DND-41 (cell line): ENCODE data around the gene AUH.

ENCODE experiments used
- ATAC-seq: fragments of 200-7000 bp; cut with Tn5 transposase; 3 replicates; pipeline ENCODE4 v1.9.1; 2021; ENCODE audit warnings: low read depth; ENCODE audit not compliant: insufficient read depth
- DNase-seq: peaks from one replicate; pipeline ENCODE4 v3.0.0-alpha.2; 2020
- H2AFZ ChIP-seq: 2 replicates; pipeline ENCODE4 v1.6.0; 2012; ENCODE audit warnings: low read depth, low read length
- H3K27ac ChIP-seq: 2 replicates; pipeline ENCODE4 v1.5.1; 2012; ENCODE audit warnings: low read length, inconsistent platforms
- H3K27me3 ChIP-seq: fragments of 200-600 bp; sonication (generic); 2 replicates; pipeline ENCODE4 v1.6.0; 2012; ENCODE audit warnings: low read length, mild to moderate bottlenecking, inconsistent platforms; ENCODE audit not compliant: insufficient read depth, poor library complexity
- H3K36me3 ChIP-seq: 2 replicates; pipeline ENCODE4 v1.5.1; 2012; ENCODE audit warnings: low read length, inconsistent platforms; ENCODE audit not compliant: insufficient read depth
- H3K4me1 ChIP-seq: 2 replicates; pipeline ENCODE4 v1.5.1; 2012; ENCODE audit warnings: mild to moderate bottlenecking, low read length; ENCODE audit not compliant: insufficient read depth
- H3K4me2 ChIP-seq: 2 replicates; pipeline ENCODE4 v1.6.0; 2012; ENCODE audit warnings: mild to moderate bottlenecking, moderate library complexity, low read length, inconsistent platforms; ENCODE audit not compliant: insufficient read depth
- H3K4me3 ChIP-seq, 2 experiments: fragments of 200-600 bp in 1 of 2; shearing (Covaris generic) in 1 of 2; 2 replicates each; pipeline ENCODE4 v1.5.1; 2012 to 2016; ENCODE audit warnings: inconsistent platforms in 2 of 2, low read length in 2 of 2, mild to moderate bottlenecking in 2 of 2, low read depth in 1 of 2, moderate library complexity in 1 of 2
- H3K79me2 ChIP-seq: 2 replicates; pipeline ENCODE4 v1.6.0; 2012; ENCODE audit warnings: low read length, inconsistent platforms; ENCODE audit not compliant: insufficient read depth
- H3K9ac ChIP-seq: 2 replicates; pipeline ENCODE4 v1.6.0; 2012; ENCODE audit warnings: low read depth, mild to moderate bottlenecking, inconsistent platforms, low read length, moderate library complexity
- H3K9me3 ChIP-seq: 2 replicates; pipeline ENCODE4 v1.5.1; 2012; ENCODE audit warnings: low read length, moderate library complexity, mild to moderate bottlenecking, inconsistent platforms; ENCODE audit not compliant: insufficient read depth, severe bottlenecking
- H4K20me1 ChIP-seq: 2 replicates; pipeline ENCODE4 v1.6.0; 2012; ENCODE audit warnings: low read length; ENCODE audit not compliant: insufficient read depth
- EZH2 ChIP-seq: IDR thresholded peaks from 3 replicates; pipeline ENCODE4 v1.6.1; 2012; ENCODE audit warnings: borderline replicate concordance, low read depth, mild to moderate bottlenecking, moderate library complexity, low read length, inconsistent platforms; ENCODE audit not compliant: severe bottlenecking
- TF ChIP-seq, protein P1 (sequence below): IDR thresholded peaks from 2 replicates; pipeline ENCODE4 v1.5.1; 2012; ENCODE audit warnings: borderline replicate concordance, low read length, moderate library complexity, mild to moderate bottlenecking; ENCODE audit not compliant: poor library complexity, severe bottlenecking; ENCODE audit errors: extremely low read depth

Gene AUH

DNA sequence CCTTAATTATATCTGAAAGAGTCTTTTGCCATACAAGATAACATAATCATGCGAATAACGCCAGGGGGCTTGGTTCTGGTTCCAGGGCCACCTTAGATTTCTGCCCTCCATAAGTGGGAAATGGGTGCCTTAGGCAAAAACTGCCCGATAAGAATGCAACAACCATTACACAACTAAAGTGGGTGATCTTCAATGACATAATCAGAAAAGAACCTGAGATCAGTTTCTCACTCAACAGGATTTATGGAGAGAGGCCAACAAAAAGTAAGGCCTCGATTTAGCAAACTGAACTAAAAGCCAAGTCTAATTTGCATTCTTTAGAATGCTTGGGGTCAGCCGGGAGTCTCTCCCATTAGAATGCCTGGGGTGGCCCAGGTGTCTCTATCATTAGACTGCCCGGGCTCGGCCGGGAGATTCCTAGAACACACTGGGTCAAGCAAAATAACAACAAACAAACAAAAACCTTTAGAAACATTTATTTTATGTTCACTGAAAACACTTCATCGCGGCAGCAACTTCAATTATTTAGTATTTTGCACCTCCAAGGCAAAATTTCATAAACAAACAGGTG is 194.8 kb downstream of the AUH start:
- H3K27ac ChIP-seq: no peak overlapping the region
- H3K27me3 ChIP-seq: no peaks in the 10 kb centered on the region
- H3K4me2 ChIP-seq: no peak overlapping the region
- H2AFZ ChIP-seq: no peak overlapping the region
- no peak overlapping the region for H3K9ac ChIP-seq
- no peak for TF ChIP-seq EZH2
- TF ChIP-seq, protein P1, sequence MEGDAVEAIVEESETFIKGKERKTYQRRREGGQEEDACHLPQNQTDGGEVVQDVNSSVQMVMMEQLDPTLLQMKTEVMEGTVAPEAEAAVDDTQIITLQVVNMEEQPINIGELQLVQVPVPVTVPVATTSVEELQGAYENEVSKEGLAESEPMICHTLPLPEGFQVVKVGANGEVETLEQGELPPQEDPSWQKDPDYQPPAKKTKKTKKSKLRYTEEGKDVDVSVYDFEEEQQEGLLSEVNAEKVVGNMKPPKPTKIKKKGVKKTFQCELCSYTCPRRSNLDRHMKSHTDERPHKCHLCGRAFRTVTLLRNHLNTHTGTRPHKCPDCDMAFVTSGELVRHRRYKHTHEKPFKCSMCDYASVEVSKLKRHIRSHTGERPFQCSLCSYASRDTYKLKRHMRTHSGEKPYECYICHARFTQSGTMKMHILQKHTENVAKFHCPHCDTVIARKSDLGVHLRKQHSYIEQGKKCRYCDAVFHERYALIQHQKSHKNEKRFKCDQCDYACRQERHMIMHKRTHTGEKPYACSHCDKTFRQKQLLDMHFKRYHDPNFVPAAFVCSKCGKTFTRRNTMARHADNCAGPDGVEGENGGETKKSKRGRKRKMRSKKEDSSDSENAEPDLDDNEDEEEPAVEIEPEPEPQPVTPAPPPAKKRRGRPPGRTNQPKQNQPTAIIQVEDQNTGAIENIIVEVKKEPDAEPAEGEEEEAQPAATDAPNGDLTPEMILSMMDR: no peak
- H3K36me3 ChIP-seq: no peaks in the 10 kb centered on the region
- no peak overlapping the region for H3K4me3 ChIP-seq
- DNase-seq: no peak
- no peak for ATAC-seq
- peaks cover 21% of the 10 kb centered on the region for H3K4me1 ChIP-seq
- H3K9me3 ChIP-seq: peaks cover 10% of the 10 kb centered on the region
- no peaks in the 10 kb centered on the region for H4K20me1 ChIP-seq
- H3K79me2 ChIP-seq: no peaks in the 10 kb centered on the region

- ATAC-seq: peak; percentile 99
- no peaks in the 10 kb centered on the region for H3K36me3 ChIP-seq
- no peaks in the 10 kb centered on the region for H3K79me2 ChIP-seq
- peak; percentile 76 for DNase-seq
- TF ChIP-seq, protein P1: no peak
- TF ChIP-seq EZH2: no peak
- no peak overlapping the region for H3K4me2 ChIP-seq
- peaks cover 2% of the 10 kb centered on the region for H3K9me3 ChIP-seq
- peaks cover 25% of the 10 kb centered on the region for H3K4me1 ChIP-seq
- no peak overlapping the region for H3K27ac ChIP-seq
- no peak overlapping the region for H2AFZ ChIP-seq
- H3K9ac ChIP-seq: no peak overlapping the region
- H3K27me3 ChIP-seq: no peaks in the 10 kb centered on the region
- H4K20me1 ChIP-seq: no peaks in the 10 kb centered on the region
- H3K4me3 ChIP-seq: no peak overlapping the region
Measured at GRCh38 chr9:91164724-91165520, 196.8 kb downstream of the AUH start.
